UCSD-AML1 (cell line): ENCODE measurements around the gene STON2.
"Not testable (repeated sequence)": the region's sequence is repeated elsewhere in the genome, so short reads cannot be mapped to it uniquely, and the experiment has no call there.

Experiments used
- DNase-seq: peaks from one replicate; lab custom pipeline; 2025; ENCODE audit not compliant: unreplicated experiment; lab: John Stamatoyannopoulos, UW

Gene STON2

DNA sequence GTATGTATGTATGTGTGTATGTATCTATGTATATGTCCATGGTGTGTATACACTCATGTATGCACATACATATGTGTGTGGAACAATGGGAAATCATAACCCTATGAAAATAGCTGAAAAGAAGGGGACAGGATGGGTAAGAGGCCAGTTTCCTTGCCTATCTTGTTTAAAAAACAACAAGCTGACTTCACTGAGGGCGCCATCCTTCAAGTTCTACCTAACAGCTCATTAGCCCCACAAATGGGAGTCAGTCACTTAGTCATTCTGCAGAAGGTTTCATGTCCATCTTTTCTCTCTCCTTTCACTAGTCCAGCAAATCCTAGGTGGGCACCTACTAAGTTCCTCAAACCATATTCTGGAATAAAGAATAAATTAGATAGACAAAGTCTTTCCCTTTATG lies 14.7 kb downstream of the STON2 start:
- DNase-seq = no peak

DNA sequence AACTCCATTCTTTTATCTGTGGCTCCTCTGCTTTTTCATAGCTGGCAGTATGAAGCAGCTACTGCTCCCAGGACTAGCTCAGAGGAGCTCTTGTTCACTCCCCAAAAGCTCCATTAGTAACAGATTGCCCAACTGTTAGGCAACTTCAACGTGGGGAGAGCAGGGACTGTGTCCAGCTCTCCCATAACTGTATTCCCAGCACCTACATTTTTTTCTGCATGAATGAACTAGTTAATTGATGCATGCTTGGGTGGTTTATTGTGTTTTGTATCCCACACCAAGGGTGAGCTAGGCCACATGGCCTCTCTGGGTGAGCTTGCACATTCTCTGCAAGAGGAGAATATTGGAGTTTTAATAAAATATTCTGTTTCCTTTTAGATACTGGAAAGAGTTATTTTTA lies 15.2 kb downstream of the STON2 start:
- no peak for DNase-seq

- no peak for DNase-seq
These were observed 17.5 kb downstream of the STON2 start for GRCh38 chr14:81382517-81383225.

- DNase-seq = not testable (repeated sequence)
These were observed 20.1 kb downstream of the STON2 start for GRCh38 chr14:81380009-81380408.

GRCh38 chr14:81371802-81372201 lies 28.3 kb downstream of the STON2 start:
- no peak for DNase-seq

DNA sequence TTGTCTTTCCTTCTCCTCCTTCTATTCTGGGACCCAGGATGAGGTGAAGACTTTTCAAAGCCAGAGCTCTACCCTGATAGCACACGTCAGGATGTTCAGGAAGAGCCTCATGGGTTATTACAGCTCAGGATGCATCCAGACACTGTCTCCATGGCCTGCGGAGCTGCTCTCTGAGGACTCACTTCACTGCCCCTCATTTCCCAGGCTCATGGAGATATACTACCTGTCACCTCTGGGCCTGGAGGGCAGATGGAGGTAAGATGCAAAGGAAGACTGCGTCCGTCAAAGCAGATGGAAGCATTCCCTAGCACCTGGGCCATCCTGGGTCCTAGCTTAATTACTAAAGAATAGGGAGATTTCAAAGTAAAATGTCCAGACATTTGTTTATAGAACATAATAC lies 32.6 kb downstream of the STON2 start:
- DNase-seq = no peak

DNA sequence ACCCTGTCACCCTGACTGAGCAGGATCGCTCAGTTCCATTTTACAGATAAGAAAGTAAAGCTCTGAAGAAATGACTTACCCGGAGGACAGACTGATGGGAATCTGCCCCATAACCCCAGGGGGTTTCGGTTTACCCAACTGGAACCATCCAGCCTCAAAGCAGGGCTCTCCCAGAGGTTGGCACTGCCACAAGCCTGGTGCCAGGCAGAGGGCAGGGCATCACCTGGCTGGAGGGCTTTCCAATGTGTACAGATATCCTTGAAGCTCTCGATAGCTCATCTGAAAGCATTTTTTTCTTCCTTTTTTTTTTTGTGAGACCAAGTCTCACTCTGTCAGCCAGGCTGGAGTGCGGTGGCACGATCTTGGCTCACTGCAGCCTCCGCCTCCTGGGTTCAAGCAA lies 33.2 kb downstream of the STON2 start:
- DNase-seq = no peak

GRCh38 chr14:81366214-81366613 lies 33.9 kb downstream of the STON2 start:
- no peak for DNase-seq

DNA sequence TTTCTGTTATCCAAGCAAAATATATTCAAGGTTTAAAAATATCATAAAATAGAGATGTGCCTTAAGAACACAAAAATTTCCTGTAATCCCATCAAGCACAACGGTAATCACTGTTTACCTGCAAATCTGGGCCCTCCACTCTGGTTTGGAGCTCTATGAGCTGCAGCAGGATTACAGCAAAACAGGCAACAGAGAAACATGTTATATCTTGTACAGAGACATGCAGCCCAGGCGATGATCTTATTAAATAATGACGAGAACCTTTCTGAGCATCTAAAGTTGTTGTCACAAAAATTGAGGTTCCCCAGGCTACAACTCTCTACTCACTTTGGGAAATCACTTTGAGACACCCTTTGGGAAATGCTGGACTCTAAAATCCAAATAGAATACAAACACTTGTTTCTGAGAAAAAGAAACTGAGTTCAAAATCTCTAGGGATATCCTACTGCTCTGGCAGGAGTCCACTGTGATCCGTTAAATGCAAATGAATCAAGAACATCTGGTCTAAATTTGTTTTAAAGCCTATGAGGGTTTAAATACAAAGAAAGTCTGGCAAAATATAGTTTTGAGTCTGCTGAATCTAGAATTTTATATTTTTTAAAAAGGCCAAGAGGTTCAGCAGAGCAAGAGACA lies 36.3 kb downstream of the STON2 start:
- no peak for DNase-seq

DNA sequence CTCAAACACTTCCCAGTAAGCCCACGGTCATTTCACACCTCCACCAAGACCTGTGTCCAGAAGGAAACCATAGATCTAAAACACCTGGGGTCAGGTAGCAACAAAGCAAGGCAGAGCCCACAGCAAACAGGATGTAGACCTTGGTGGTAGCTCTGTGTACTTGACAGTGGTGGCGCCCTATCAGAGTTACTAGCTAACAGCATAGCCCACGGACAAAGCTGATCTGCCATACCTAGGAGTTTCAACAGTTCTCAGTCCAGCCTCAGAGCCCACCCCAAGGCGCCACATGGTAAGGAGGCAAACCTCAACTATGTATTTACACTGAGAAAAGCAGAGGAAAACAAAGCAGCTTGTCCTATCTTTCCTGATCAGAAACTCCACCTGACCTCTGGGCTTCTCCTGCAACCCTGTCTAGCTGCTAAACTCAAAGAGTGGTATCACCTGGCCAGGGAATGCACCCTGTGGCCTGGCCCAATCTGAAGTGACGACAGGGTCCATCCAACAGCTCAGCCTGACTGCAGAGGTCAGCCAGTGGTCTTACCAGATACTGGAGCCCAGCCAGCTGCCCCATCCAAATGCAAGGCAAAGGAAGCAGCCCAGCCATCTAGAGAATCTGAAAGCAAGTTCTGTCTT lies 46.3 kb downstream of the STON2 start:
- DNase-seq = no peak

DNA sequence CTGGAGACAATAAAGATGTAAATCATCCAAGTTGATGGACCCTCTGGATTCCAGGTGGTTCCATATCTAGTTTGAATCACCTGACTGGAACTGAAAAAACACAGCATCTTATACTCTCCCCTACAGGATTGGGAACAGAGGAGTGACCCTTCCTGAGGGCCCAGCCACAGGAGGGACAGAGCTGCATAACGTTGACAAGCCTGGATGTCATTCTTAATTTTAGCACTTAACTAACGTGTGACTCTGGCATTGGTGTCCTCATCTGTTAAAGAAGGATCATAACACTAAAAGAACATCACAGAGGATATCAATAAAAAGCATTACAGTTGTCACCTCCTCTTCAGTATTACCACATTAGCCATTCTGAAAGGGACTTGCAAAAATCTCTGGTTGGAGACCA lies 47.7 kb downstream of the STON2 start:
- no peak for DNase-seq

GRCh38 chr14:81351205-81351604 lies 48.9 kb downstream of the STON2 start:
- no peak for DNase-seq

DNA sequence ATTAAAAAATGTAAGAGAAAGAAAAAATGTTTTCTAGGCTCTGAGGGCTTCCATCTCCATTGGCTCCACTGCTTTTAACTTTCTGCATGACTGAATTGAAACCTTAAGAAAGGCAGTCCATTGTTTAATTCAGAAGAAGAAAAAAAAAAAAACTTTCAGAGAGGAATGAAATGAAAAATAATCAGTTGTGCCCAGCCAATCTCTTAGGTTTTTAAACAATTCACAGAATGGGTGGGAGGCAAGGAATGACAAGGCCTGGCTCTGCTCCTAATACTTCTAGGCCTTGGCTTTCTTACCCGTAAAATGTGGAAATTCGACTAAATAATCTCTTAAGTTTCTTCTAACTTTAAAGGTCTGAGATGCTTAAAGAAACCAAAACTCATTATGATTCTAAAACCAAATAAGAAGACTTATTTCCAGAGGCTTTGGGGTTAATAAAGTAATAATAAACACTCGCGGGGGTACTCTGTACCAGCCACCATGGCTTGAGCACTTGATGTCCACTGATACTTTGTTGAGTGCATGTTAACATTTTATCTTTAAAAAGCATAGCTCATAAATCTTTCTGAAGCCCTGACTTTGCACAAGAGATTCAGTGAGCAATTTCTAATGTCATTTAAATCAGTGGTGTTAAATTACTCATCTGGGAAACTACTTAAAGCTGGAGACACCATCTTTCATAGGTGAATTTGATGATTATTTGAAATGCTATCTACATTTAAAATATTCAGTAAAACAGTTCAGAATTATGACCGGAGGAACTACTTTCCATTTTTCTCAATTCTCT lies 49.6 kb downstream of the STON2 start:
- no peak for DNase-seq

DNA sequence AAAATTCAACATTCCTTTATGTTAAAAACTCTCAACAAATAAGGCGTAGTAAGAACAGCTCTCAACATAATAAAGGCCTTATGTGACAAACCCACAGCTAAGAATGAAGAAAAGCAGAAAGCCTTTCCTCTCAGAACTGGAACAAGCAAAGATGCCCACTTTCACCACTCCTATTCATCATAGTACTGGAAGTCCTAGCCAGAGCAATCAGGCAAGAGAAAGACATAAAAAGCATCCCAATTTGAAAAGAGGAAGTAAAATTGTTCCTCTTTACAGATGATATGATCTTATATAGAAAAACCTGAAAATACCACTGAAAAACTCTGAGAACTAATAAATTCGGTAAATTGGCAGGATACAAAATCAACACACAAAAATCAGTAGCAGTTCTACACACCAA lies 52.1 kb downstream of the STON2 start:
- DNase-seq = no peak

DNA sequence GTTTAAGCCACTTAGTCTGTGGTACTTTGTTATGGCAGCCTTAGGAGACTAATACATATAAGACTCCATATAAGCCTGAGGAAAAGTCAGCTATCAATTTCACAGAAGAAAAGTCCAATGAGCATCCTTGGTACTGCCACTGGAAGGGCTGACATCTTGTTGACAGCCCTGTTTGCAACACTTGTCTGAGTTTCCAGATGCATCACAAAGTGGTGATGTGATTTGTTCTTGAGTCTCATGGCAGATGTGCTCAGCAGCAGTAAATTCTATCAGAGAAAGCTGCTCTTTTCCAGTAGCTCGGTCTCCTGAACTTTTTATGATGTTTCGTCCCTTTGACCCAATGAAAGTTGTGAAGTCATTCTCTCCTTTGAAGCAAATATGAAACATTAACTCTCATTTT lies 54.3 kb downstream of the STON2 start:
- DNase-seq = no peak

- no peak for DNase-seq
These were observed 55.5 kb downstream of the STON2 start for GRCh38 chr14:81344481-81345160.

DNA sequence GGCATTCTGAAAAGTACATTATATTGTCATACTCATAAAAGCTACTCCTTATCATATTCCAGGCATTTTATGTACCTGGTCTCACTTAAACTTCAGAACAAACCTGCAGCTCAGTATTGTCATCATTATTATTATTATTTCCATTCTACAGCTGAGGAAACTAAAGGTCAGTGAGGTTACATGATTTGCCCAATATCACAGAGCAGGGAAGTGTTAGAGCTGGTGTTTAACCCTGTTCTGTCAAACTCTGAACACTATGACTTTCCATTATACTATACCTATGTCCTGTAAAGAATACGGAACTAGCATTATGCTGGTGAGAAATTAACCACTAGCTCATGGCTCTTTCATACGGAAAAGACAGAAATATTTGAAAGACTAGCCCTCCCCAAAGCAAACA lies 56.4 kb downstream of the STON2 start:
- no peak for DNase-seq

GRCh38 chr14:81342850-81343580 lies 57.1 kb downstream of the STON2 start:
- no peak for DNase-seq

DNA sequence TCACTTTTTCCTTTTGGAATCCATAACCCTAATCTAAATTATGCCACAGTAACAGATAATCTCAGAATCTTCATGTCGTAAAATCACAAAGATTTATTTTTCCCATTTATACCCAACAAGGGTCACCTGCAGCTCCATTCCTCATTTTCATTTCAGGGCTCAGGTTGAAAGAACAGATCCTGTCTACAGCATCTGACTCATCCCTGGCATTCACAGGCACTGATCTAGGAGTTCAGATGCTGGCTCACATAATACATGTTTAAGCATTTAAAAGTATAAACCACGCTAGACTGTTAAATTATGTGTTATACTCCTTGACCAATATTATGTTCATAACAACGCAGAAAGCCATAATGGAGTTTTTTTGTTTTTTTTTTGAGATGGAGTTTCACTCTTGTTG lies 58.3 kb downstream of the STON2 start:
- DNase-seq = no peak

DNA sequence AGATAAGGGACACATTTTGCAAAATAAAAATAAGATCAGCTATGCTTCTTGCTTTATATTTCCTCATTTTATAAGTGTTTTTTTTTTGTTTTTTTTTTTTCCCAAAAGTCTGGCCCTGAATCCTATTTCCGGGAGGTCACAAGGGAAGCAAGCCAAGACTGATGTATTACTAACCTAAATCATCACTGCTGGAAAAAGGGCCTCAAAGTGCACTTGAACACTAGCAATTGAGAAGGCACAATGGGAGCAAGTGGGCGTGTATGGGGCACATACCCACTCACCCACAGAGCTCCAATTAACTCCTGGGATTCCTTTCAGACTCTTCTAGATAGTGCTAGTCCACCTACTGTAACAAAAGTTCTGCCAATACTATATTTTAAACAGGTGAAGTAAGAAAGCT lies 58.8 kb downstream of the STON2 start:
- DNase-seq = no peak

- DNase-seq = no peak
These were observed 59.9 kb downstream of the STON2 start for GRCh38 chr14:81340201-81340600.
